ENCODE measurements around the gene NMBR.

GRCh38 chr6:142026471-142026870 is 120.5 kb downstream of the NMBR start:
- TF ChIP-seq ZNF565 (CRISPR knock-in tag; conservative IDR thresholded peaks at IDR 0.05; ENCODE audit: low read depth) (no peak), ZC3H10 (CRISPR knock-in tag; IDR thresholded peaks at IDR 0.05) (no peak), CREB5 (CRISPR knock-in tag; IDR thresholded peaks at IDR 0.05; ENCODE audit: low read depth) (no peak), ZNF8 (CRISPR knock-in tag; IDR thresholded peaks at IDR 0.05) (no peak), PATZ1 (CRISPR knock-in tag; IDR thresholded peaks at IDR 0.05; ENCODE audit: borderline replicate concordance) (no peak), ZNF70 (CRISPR knock-in tag; IDR thresholded peaks at IDR 0.05) (no peak), ISL1 (CRISPR knock-in tag; IDR thresholded peaks at IDR 0.05) (no peak), TCF4 (CRISPR knock-in tag; IDR thresholded peaks at IDR 0.05; ENCODE audit: borderline replicate concordance) (no peak), CSDC2 (CRISPR knock-in tag; IDR thresholded peaks at IDR 0.05) (no peak), PPARA (CRISPR knock-in tag; IDR thresholded peaks at IDR 0.05; ENCODE audit: borderline replicate concordance) (no peak), POU6F1 (CRISPR knock-in tag; IDR thresholded peaks at IDR 0.05; ENCODE audit: borderline replicate concordance, low read depth) (no peak), CSRNP3 (CRISPR knock-in tag; IDR thresholded peaks at IDR 0.05) (no peak)
